KG1 (cell line): ENCODE data around the gene KCND2.
"Not testable (repeated sequence)": the region's sequence is repeated elsewhere in the genome, so short reads cannot be mapped to it uniquely, and the experiment has no call there.

Experiments
- DNase-seq: peaks from one replicate; lab custom pipeline; 2025; lab: John Stamatoyannopoulos, UW

Gene KCND2

DNA sequence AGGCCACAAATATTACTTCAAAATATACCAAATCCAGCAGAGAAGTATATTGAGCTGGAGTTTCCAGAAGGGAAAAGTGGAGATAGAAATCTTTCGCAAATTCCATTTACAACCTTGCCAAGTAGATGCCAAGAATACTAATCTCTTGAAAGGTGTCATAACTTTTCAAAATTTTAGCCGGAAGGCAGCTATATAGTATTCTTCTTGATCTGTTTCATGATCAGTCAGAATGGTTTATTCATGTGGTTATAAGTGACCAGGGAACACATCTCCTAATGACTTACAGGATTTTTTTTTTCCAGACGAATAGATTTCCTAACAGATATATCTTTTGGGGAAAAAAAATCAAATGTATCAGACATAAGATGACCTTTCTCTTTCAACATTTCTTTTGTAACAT lies 314.3 kb downstream of the KCND2 start:
- DNase-seq, result no peak

DNA sequence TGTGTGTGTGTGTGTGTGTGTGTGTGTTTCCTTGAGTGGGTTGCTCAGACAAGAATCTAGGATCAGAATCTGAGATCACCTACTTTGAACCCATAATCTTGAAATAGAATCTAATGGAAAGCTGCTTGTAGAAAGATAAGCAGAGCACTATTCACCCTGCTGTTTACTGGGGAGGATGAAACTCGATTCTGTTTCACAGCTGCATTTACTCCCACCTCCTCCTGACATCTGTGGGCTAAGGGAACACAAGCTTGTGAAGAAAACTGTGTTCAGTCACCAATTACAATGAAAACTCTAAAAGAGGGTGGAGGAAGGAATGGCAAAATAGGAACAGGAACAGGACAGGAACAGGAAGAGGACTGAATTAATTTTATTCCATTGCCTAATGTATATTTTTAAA lies 315.4 kb downstream of the KCND2 start:
- no peak for DNase-seq

DNA sequence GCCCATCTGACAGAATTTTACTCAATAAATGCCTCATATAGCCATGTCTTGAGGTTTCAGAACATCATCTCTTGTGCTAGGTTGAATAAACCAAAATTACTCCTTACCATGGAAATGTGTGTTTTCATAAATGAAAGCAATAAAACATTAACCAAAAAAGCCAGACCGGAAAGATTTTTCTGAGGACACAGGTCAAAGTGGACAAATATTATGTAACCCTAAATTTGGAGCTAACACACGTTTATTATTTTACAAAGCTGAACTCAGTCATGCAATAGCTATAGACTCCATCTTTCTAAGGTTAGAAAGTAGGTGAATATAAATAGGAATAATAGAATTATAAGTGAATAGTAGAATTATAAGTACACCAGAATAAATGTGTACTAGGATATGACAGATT lies 315.9 kb downstream of the KCND2 start:
- DNase-seq, result no peak

DNA sequence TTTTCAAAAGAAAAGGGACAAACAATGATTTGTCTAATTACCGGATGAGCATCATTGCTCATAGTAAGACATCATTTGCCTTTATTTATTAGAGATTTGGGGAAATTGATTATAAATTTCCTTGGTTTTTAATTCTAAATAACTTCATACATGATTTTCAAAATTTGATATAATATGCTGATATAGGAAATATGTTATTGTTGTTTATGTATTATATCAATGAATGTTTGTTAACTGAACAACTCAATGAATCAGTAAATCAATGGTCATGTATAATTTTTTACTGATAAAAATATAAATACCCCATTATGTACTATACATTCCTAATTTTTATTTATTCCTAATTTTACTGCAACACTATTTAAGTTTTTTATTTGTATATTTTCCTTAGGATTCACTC lies 327.6 kb downstream of the KCND2 start:
- DNase-seq, result no peak

DNA sequence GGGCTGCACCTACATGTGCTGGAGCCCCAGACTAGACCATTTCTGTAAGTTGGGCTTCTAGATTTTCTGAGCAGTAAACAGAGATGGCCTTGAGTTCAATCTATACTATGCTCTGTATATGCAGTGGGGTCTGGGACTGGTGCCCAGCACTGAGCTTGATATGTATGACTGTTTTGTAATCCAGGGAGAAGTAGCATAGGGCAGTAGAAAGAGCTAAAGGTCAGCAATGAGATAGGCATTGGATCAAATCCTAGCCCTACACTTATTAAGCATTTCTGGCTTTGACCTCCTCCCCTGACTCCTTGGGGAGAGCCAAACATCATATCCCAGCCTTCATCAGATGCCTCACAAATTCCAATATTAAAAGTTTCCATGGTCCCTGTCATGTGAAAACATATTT lies 330.4 kb downstream of the KCND2 start:
- DNase-seq, result no peak

DNA sequence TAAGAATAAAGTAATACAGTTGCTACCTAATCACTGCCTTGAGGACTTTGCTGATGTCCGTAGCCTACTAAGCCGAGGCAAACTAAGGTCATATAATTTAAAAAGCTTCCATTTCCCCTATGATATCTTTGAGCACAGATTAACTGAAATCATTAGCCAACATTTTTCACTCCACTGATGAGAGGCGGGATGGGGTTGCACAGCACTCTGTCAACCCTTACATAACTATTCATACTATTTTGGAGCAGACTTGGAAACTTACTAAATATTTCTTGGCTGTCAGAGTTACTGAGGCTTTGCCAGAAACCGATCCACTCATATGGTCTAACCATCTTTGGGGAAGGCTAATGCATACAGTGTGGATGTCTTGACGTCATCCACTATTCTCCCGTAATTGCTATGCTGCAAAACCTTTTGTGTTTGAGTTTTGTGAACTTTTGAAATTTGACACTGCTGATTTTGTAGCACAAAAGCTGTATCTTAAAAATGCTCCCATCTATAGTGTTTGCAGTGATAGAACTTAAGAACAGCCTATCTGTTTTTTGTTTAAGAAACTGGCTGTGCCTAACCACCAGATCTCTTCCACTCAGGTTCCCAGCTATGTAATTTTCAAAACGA lies 336.3 kb downstream of the KCND2 start:
- DNase-seq, result no peak

DNA sequence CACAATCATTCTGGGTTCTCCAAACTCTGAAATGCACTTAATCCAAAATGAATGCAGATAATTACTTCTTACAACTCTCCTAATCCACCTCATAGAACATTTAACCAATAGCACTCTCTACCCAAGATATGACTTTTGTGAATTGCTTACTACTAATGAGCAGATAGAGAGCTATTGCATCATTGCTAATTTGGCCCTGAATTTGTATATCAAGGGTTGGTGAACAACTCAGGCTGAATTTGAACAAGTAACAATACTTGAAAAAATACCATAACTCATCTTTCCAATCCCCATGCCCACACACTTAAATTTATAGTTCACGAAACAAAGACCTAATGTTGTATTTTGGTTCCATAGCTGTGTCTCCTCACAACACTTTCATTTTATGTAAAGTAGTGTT lies 339.0 kb downstream of the KCND2 start:
- DNase-seq, result no peak

DNA sequence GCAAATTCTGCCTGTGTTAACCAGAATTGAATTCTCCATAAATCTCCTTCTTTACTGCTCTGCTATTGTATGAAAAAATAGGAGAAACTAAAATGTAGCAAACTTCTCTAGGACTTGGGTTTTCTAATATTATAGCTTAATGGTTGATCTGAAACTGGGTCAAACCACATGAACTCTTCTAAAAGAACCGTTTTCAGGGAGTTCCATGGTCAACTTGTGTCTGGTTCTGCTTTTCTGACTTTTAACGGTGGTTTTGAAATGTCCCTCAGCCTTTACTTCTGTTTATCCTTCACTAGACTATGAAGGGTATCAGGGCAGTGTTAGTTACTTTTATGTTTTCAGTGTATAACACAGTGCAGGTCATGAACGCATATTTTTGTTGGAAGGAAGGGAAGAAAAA lies 342.7 kb downstream of the KCND2 start:
- DNase-seq, result no peak

DNA sequence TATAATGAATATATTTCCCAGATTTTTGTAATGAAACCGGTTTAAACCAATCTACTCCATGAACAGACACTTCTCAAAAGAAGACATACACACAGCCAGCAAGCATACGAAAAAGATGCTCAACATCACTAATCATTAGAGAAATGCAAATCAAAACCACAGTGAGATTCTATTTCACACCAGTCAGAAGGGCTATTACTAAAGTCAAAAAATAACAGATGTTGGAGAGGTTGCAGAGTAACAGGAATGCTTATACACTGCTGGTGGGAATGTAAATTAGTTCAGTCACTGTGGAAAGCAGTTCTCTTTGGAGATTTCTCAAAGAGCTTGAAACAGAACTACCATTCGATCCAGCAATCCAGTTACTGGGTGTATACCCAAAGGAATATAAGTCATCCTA lies 344.3 kb downstream of the KCND2 start:
- no peak for DNase-seq

DNA sequence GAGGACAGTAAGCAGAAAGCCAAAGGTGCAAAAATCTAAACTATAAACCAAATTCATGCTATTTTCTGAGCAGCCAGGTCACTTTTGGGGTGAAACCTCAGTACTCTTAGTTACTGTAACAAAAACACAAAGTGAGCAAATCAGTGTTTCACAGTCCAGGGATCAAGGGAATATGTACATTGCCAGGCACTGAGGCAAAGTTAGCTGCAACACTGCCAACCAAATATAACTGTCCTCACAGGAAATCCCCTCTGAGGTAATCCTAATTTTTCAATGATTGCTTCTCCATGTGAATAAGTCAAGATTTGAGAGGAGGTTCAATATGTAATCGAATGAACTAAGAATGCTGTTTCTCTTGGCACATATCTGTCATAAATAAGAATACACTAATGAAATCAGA lies 355.3 kb downstream of the KCND2 start:
- no peak for DNase-seq

DNA sequence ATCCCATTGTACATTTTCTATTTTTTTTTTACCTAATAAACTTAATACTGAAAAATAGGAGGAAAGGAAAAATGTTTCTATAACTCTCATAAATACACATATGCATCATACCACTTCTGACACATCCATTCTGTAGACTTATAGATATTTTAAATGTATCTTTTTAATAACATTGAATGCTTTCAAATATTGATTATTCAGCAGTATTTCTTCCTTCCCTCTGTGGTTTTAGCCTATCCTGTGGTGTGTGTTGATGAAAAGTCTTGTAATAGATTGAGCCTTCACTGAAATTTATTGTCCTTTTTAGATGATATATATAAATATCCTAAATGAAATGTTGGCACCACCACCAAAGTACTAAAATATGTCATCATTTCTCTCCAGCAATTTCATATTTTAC lies 366.9 kb downstream of the KCND2 start:
- no peak for DNase-seq

DNA sequence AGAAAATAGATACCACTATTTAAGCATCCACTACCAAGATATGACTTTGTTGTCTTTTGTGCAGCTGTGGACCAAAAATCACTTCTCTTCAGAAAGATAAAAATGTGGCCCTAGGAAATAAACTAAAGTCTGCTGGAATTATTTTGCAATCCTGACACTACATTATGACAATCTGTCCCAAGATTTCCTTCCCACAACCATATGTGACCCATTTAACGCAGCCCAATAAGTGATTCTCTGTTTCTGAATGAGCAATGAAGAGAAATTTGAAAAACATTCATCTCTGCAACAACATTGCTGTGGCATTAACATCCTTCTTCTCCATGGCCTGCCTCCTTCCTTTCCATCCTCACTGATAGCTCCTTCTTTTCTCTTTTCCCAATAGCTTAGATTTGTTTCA lies 373.0 kb downstream of the KCND2 start:
- no peak for DNase-seq

DNA sequence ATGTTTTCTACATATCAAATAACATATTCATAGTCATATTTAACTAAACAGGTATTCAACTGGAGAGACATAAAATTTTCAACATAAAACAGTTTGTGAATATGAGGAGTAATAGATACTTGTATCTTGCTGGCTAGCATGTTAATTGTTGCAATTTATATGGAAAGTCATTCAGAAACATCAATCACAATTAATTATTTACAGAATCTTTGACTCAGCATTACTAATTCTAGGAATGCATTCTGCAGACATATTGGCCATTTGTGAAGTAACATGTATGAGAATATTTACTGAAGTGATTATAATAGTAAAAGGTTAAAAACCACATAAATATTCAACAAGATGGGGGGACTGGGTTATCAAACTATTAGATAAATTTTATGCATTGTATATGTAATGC lies 381.3 kb downstream of the KCND2 start:
- no peak for DNase-seq

DNA sequence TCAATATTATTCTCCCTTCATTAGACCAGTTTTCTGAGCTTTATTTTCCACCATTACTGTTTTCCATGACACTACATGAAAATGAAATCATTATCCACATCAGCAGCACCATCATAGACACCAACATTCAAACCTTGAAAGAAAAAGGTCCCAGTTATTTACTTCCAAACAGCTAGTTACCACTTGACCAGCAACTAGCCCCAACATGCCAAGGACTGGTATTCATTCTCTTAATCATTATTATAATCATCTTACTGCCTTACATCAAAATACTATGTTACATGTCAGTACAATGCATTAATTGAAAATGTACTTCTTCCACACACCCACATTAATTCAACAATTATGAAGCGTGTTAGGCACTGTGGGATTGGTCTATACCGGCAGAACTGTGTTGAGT lies 385.5 kb downstream of the KCND2 start:
- DNase-seq, result no peak

DNA sequence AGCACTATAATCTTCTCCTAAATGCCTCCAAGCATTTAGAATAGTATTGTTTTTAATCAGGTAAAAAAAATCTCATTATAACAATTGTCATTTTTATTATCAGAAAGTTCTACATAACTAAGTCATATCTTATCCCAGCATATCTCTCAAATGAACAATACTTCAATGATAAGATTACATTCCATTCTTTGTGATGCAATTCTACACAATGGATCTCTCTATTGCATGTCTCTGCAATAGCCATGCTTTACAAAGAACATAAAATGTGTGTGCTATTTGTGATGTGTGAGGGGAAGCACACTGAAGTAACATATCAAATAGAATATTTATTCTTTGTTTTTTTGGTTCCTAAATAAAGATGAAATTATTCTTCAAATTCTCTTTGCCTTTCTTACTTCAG lies 389.3 kb downstream of the KCND2 start:
- DNase-seq, result no peak

DNA sequence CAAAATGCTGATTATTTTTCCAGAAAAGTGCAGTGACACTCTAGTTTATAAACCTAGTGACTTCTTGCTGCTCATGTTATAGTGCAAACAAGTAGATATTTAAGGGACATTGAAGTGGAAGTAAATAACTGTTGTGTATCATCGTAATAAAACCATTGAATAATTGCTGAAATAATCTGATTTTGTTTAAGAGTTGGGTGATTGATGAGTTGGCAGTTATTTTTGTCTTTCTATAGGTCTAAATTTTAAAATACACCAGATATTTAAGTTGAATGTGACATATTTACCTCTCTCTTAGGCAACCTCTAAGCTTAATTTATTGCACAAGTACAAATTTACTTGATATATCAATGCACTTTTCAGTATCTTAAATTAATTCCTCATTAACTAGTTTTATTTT lies 392.1 kb downstream of the KCND2 start:
- no peak for DNase-seq

DNA sequence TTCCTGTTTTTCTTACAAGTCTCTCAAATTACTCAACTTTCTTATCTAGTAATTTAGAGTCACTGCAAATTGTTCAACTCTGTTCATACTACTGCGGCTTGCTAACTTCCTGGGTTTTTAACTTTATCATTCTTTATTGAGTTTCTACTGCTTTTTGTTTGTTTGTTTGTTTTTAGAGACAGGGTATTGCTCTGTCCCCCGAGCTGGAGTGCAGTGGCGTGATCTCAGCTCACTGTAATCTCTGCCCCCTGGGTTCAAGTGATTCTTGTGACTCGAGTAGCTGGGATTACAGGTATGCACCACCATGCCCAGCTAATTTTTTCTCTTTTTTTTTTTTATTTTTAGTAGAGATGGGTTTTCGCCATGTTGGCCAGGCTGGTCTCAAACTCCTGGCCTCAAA lies 402.1 kb downstream of the KCND2 start:
- DNase-seq, result no peak

DNA sequence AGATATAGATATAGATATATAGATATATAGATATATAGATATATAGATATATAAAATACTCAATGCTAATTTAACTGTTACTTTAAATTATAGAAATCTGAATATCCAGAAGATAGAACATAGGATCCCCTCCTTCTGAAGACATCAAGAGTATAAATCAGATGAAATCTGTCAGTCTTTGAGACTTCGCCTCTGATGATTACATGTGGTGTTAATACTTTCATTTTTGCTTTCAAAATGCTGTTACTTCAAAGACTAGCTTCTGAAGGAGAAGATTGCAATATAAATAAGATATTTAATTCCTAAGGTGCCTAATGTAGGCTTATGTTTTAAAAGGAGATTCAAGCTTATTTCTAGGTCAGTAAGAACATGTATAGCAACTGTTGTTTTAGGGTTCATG lies 404.6 kb downstream of the KCND2 start:
- no peak for DNase-seq

DNA sequence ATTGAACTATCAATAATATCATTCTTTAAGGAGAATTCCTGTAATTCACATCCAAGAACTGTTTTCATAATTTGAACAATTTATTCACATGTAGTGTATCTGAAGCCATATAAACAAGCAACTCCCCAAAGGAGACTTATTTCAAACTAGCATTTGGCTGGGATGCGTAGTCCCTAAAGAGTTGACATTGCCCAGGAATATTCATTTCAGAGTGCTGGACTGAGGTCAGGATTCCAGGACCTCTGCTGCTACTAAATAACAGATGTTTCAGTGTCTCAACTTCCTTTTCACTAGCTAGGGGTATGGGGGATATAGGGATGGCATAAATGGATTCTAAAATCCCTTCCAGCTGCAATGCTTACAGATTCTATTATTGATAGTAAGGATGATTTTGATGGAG lies 408.0 kb downstream of the KCND2 start:
- no peak for DNase-seq

DNA sequence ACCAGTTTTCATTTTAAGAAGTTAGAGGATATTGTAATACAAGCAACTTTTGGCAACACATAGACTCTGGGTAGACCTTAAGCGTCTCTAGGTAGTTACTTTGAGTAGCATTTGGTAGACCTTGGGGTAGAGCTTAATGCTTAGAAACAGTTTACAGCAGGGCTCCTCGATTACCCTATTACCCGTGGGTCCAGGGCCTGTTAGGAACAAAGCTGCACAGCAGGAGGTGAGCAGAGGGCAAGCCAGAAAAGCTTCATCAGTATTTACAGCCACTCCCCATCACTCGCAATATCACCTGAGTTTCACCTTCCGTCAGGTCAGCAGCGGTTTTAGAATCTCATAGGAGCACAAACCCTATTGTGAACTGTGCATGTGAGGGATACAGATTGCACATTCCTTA lies 411.5 kb downstream of the KCND2 start:
- DNase-seq, result no peak

DNA sequence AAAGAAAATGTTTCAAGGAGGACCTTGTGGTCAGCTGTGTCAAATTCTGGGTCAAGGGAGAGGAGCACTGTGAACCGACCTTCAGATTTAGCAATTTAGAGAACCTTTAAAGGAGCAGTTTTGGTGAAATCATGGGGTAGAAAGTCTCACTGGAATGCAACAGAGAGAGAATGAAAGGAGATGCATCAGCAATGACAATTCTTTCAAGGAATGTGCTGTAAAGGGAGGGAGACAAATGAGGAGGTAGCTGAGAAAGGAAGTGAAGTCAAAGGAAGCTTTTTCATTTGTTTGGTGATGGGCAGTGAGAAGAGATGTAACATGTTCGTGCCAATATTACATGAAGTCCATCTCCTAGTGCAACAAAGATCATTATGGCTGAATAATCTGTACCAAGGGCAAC lies 418.9 kb downstream of the KCND2 start:
- no peak for DNase-seq

DNA sequence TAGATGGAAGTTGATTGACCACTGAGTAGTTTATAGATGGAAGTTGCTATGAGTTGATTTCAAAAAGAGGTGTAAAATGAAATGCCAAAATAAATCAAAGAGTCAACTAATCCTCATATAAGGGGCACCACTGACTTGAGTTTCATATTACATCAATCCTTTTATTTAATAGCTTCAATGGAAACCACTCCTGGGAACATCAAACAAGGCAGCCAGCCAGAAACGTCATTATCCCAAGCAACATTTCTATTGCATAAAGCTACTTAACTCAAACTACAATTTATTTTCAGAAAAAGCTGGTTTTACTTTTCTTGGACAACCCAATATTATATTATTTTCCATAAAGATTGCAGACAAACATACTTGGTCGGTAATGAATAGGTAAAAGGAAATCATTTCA lies 422.9 kb downstream of the KCND2 start:
- no peak for DNase-seq

DNA sequence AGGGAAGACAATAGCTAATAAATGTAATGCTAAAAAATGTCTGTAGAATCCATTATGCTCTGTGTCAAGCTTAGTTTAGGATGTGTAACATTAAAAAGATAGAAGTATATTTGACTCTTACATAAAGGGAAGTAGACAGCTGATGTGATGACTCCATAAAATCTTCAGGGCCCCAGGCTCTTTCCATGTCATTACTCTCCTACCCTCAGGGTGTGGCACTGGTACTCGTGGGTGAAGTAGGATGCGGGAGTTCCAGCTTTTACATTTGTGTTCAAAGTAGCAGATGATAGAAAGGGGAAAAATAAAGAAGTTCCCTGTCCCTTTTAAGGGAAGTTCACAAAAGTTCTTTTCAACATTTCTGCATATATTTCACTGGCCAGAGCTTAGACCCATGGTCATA lies 427.8 kb downstream of the KCND2 start:
- no peak for DNase-seq

DNA sequence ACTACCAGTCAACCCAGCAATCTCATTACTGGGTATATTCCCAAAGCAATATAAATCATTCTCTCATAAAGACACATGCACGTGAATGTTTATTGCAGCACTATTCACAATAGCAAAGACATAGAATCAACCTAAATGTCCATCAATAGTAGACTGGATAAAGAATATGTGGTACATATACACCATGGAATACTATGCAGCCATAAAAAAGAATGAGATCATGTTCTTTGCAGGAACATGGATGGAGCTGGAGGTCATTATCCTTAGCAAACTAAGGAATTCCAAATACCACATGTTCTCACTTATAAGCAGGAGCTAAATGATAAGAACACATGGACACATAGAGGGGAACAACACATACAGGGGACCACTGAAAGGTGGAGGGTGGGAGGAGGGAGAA lies 429.4 kb downstream of the KCND2 start:
- not testable (repeated sequence) for DNase-seq
